Measurements from ENCODE around the gene GALNT18. TPM values are rescaled to one million over a fixed set of nuclear protein-coding genes. Genes with fewer than 3 reads are reported as not detected.

GALNT18 gene
- total and polyA plus RNA-seq, 4 donors: 2.1 to 11.0 (median 3.8) TPM

- H3K4me1 ChIP-seq (ENCODE audit: control insufficient read depth in 4 of 4, insufficient read depth in 4 of 4, low read length in 3 of 4): no peaks in the 10 kb centered on the region
- H3K36me3 ChIP-seq (ENCODE audit: control insufficient read depth in 4 of 4, insufficient read depth in 3 of 4, low read depth in 1 of 4, low read length in 3 of 4): no peaks in the 10 kb centered on the region
- no peak overlapping the region for H3K4me3 ChIP-seq (ENCODE audit: low read depth in 1 of 3, low read length in 3 of 3)
- 90% methylated on average over 9 of the region's 9 CpGs for WGBS
- DNase-seq (ENCODE audit: low spot score): no peak
- TF ChIP-seq FOXA2 (IDR thresholded peaks at IDR 0.05) (no peak), RXRA (IDR thresholded peaks at IDR 0.05) (no peak), JUND (IDR thresholded peaks at IDR 0.05) (no peak), REST (IDR thresholded peaks at IDR 0.05) (no peak), SP1 (IDR thresholded peaks at IDR 0.05) (no peak), RAD21 (IDR thresholded peaks at IDR 0.05) (no peak), EGR1 (IDR thresholded peaks at IDR 0.05; ENCODE audit: low read depth in 2 of 2) (no peak), NR2F2 (IDR thresholded peaks at IDR 0.05) (no peak), HNF4G (IDR thresholded peaks at IDR 0.05) (no peak), FOXA1 (IDR thresholded peaks at IDR 0.05) (no peak), TAF1 (conservative IDR thresholded peaks at IDR 0.05) (no peak), HNF4A (conservative IDR thresholded peaks at IDR 0.05) (no peak), GABPA (IDR thresholded peaks at IDR 0.05 in 1 of 2, conservative IDR thresholded peaks at IDR 0.05 in 1 of 2) (no peak), YY1 (IDR thresholded peaks at IDR 0.05) (no peak)
- TF ChIP-seq, protein P1, sequence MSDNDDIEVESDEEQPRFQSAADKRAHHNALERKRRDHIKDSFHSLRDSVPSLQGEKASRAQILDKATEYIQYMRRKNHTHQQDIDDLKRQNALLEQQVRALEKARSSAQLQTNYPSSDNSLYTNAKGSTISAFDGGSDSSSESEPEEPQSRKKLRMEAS (IDR thresholded peaks at IDR 0.05): no peak
- TF ChIP-seq, protein P2, sequence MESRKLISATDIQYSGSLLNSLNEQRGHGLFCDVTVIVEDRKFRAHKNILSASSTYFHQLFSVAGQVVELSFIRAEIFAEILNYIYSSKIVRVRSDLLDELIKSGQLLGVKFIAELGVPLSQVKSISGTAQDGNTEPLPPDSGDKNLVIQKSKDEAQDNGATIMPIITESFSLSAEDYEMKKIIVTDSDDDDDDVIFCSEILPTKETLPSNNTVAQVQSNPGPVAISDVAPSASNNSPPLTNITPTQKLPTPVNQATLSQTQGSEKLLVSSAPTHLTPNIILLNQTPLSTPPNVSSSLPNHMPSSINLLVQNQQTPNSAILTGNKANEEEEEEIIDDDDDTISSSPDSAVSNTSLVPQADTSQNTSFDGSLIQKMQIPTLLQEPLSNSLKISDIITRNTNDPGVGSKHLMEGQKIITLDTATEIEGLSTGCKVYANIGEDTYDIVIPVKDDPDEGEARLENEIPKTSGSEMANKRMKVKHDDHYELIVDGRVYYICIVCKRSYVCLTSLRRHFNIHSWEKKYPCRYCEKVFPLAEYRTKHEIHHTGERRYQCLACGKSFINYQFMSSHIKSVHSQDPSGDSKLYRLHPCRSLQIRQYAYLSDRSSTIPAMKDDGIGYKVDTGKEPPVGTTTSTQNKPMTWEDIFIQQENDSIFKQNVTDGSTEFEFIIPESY (IDR thresholded peaks at IDR 0.05): no peak
- TF ChIP-seq, protein P3, sequence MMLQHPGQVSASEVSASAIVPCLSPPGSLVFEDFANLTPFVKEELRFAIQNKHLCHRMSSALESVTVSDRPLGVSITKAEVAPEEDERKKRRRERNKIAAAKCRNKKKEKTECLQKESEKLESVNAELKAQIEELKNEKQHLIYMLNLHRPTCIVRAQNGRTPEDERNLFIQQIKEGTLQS (IDR thresholded peaks at IDR 0.05): no peak
- TF ChIP-seq, protein P4, sequence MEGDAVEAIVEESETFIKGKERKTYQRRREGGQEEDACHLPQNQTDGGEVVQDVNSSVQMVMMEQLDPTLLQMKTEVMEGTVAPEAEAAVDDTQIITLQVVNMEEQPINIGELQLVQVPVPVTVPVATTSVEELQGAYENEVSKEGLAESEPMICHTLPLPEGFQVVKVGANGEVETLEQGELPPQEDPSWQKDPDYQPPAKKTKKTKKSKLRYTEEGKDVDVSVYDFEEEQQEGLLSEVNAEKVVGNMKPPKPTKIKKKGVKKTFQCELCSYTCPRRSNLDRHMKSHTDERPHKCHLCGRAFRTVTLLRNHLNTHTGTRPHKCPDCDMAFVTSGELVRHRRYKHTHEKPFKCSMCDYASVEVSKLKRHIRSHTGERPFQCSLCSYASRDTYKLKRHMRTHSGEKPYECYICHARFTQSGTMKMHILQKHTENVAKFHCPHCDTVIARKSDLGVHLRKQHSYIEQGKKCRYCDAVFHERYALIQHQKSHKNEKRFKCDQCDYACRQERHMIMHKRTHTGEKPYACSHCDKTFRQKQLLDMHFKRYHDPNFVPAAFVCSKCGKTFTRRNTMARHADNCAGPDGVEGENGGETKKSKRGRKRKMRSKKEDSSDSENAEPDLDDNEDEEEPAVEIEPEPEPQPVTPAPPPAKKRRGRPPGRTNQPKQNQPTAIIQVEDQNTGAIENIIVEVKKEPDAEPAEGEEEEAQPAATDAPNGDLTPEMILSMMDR (IDR thresholded peaks at IDR 0.05; ENCODE audit: low read depth, low read length, missing input control): no peak
- H3K27ac ChIP-seq (ENCODE audit: low read depth in 1 of 2, low read length in 2 of 2): no peak overlapping the region
- no peaks in the 10 kb centered on the region for H3K9me3 ChIP-seq (ENCODE audit: control insufficient read depth in 4 of 4, low read length in 3 of 4)
- no peaks in the 10 kb centered on the region for H3K27me3 ChIP-seq (ENCODE audit: control insufficient read depth in 4 of 4, insufficient read depth in 4 of 4, low read length in 3 of 4)
- H3K9ac ChIP-seq (ENCODE audit: low read depth in 1 of 2, low read length in 2 of 2): no peak overlapping the region
Measured at GRCh38 chr11:11661326-11662040, 39.7 kb upstream of the GALNT18 start.

All from liver (tissue), 9 donors.